Esophagus squamous epithelium (tissue), 4 donors: ENCODE results near the gene PIAS2.

Experiments used
- POLR2A ChIP-seq, 4 donors: fragments of 450-650 bp; IDR thresholded peaks; one replicate each; pipeline ENCODE4 v1.6.1; 2017; ENCODE audit warnings: antibody characterized with exemption in 4 of 4, mild to moderate bottlenecking in 4 of 4, moderate library complexity in 3 of 4
- TF ChIP-seq, protein P1 (sequence below), 6 experiments: fragments of 450-650 bp in 4 of 6; fragments of 200-600 bp in 2 of 6; sonication (generic) in 2 of 6; IDR thresholded peaks; one replicate each; pipeline ENCODE4 v1.5.1; 2016 to 2019; ENCODE audit warnings: antibody characterized with exemption in 6 of 6, mild to moderate bottlenecking in 4 of 6, moderate library complexity in 4 of 6

DNA sequence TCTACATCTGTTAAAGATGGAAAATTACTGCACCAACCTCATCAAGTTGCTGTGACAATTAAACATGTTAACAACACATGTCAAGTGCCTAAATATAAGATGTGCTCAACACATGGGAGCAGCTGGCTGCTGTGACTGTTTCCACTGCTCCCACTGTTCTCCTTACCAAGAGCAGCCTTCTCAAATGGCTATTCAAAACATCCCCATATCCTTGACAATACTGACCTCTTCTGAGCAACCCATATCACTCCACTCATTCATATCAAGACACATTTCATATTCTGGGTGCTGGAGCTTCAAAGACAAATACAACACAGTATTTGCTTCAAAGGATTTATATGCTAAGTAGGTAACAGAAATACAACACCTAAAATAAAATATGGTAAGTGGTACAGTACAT is 60.3 kb downstream of the PIAS2 start:
- TF ChIP-seq, protein P1, sequence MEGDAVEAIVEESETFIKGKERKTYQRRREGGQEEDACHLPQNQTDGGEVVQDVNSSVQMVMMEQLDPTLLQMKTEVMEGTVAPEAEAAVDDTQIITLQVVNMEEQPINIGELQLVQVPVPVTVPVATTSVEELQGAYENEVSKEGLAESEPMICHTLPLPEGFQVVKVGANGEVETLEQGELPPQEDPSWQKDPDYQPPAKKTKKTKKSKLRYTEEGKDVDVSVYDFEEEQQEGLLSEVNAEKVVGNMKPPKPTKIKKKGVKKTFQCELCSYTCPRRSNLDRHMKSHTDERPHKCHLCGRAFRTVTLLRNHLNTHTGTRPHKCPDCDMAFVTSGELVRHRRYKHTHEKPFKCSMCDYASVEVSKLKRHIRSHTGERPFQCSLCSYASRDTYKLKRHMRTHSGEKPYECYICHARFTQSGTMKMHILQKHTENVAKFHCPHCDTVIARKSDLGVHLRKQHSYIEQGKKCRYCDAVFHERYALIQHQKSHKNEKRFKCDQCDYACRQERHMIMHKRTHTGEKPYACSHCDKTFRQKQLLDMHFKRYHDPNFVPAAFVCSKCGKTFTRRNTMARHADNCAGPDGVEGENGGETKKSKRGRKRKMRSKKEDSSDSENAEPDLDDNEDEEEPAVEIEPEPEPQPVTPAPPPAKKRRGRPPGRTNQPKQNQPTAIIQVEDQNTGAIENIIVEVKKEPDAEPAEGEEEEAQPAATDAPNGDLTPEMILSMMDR (IDR thresholded peaks at IDR 0.05), result no peak
- TF ChIP-seq POLR2A (IDR thresholded peaks at IDR 0.05), result no peak
